ENCODE results near the gene ATIC. TPM values are rescaled to one million over a fixed set of nuclear protein-coding genes. Genes with fewer than 3 reads are reported as not detected.

The ATIC gene
- total and polyA plus RNA-seq, 2 donors (not counting 1 experiment from before 2014, with no cell fraction given): 40.3 to 92.7 TPM

DNA sequence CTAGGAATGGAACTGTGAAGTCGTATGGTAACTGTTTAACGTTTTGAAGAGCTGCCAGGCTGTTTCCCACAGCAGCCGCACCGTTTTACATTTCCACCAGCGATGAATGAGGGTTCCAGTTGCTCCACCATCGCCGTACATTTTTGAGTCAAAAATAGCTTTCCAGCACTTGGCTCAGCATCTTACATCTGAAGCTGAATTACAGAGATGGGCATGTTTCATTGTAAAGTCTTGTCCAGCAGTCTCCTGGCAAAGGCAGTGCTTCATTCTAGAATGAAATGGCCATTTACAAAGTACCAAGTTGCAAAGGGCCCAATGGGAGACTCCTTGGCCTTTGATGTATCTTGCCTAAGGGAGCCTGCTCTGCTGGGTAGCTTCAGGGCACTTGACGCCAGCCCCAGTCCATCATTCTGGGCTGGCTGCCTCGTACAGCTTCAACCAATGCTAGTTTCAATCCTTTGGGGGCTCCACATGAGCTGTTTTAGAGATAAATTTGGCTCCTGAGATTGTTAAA, 45.1 kb downstream of the ATIC start:
- Histone ChIP-seq H4K20me1 (ENCODE audit: control insufficient read depth, extremely low read depth, insufficient read depth, low read length) (no peaks in the 10 kb centered on the region), H3K9ac (ENCODE audit: insufficient read depth, low read length) (no peak overlapping the region), H2AFZ (ENCODE audit: low read length) (no peak overlapping the region), H3K4me3 (replicated peaks in 1 of 4; ENCODE audit: control extremely low read depth in 1 of 4, insufficient read depth in 1 of 4, low read depth in 3 of 4, low read length in 4 of 4) (no peak overlapping the region), H3K9me3 (ENCODE audit: control insufficient read depth, insufficient read depth, low read depth, low read length) (no peaks in the 10 kb centered on the region), H3K4me2 (ENCODE audit: extremely low read depth, insufficient read depth, low read length) (no peak overlapping the region), H3K4me1 (ENCODE audit: control insufficient read depth, extremely low read depth, insufficient read depth, low read length) (no peaks in the 10 kb centered on the region), H3K27me3 (ENCODE audit: control insufficient read depth, insufficient read depth, low read length) (no peaks in the 10 kb centered on the region), H3K36me3 (ENCODE audit: control insufficient read depth, insufficient read depth, low read length) (peaks cover 10% of the 10 kb centered on the region), H3K79me2 (ENCODE audit: control insufficient read depth, insufficient read depth, low read length) (no peaks in the 10 kb centered on the region), H3K27ac (ENCODE audit: insufficient read depth, low read length) (no peak overlapping the region)
- TF ChIP-seq, protein P1, sequence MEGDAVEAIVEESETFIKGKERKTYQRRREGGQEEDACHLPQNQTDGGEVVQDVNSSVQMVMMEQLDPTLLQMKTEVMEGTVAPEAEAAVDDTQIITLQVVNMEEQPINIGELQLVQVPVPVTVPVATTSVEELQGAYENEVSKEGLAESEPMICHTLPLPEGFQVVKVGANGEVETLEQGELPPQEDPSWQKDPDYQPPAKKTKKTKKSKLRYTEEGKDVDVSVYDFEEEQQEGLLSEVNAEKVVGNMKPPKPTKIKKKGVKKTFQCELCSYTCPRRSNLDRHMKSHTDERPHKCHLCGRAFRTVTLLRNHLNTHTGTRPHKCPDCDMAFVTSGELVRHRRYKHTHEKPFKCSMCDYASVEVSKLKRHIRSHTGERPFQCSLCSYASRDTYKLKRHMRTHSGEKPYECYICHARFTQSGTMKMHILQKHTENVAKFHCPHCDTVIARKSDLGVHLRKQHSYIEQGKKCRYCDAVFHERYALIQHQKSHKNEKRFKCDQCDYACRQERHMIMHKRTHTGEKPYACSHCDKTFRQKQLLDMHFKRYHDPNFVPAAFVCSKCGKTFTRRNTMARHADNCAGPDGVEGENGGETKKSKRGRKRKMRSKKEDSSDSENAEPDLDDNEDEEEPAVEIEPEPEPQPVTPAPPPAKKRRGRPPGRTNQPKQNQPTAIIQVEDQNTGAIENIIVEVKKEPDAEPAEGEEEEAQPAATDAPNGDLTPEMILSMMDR (conservative IDR thresholded peaks at IDR 0.05 in 1 of 2, IDR thresholded peaks at IDR 0.05 in 1 of 2; ENCODE audit: low read depth in 1 of 2, low read length in 2 of 2): no peak
- TF ChIP-seq EZH2 (IDR thresholded peaks at IDR 0.05; ENCODE audit: low read length, missing control alignments): no peak
- DNase-seq (ENCODE audit: low read depth in 2 of 2): peak; percentile 67 to 71

DNA sequence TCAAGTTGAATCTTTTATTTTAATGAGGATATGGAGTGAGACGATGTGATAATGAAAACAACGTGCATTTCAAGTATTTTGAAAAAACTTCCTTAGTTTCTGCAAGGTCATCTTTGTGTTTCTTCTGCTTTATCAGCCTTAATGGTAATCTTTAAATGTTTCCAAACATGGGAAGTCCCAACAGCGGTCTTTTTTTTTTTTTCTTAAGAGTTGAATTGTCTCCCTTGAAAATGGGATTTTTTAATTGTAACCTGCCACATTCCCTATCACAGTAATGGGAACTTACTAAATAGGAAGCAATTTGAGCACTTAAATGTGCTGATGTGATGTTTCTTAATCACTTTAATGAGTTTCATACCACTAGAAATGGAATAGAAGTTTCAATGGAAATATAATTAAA, 45.8 kb downstream of the ATIC start:
- H2AFZ ChIP-seq (ENCODE audit: low read length): no peak overlapping the region
- no peak overlapping the region for H3K9ac ChIP-seq (ENCODE audit: insufficient read depth, low read length)
- peak in 1 of 2 donors; percentile 39 for DNase-seq (ENCODE audit: low read depth in 2 of 2)
- no peaks in the 10 kb centered on the region for H3K79me2 ChIP-seq (ENCODE audit: control insufficient read depth, insufficient read depth, low read length)
- H3K4me1 ChIP-seq (ENCODE audit: control insufficient read depth, extremely low read depth, insufficient read depth, low read length): no peaks in the 10 kb centered on the region
- H3K4me2 ChIP-seq (ENCODE audit: extremely low read depth, insufficient read depth, low read length): no peak overlapping the region
- no peak overlapping the region for H3K4me3 ChIP-seq (replicated peaks in 1 of 4; ENCODE audit: control extremely low read depth in 1 of 4, insufficient read depth in 1 of 4, low read depth in 3 of 4, low read length in 4 of 4)
- H3K9me3 ChIP-seq (ENCODE audit: control insufficient read depth, insufficient read depth, low read depth, low read length): no peaks in the 10 kb centered on the region
- H4K20me1 ChIP-seq (ENCODE audit: control insufficient read depth, extremely low read depth, insufficient read depth, low read length): no peaks in the 10 kb centered on the region
- peaks cover 14% of the 10 kb centered on the region for H3K36me3 ChIP-seq (ENCODE audit: control insufficient read depth, insufficient read depth, low read length)
- H3K27ac ChIP-seq (ENCODE audit: insufficient read depth, low read length): no peak overlapping the region
- no peaks in the 10 kb centered on the region for H3K27me3 ChIP-seq (ENCODE audit: control insufficient read depth, insufficient read depth, low read length)
- TF ChIP-seq EZH2 (IDR thresholded peaks at IDR 0.05; ENCODE audit: low read length, missing control alignments): no peak
- TF ChIP-seq, protein P1 (conservative IDR thresholded peaks at IDR 0.05 in 1 of 2, IDR thresholded peaks at IDR 0.05 in 1 of 2; ENCODE audit: low read depth in 1 of 2, low read length in 2 of 2): no peak

DNA sequence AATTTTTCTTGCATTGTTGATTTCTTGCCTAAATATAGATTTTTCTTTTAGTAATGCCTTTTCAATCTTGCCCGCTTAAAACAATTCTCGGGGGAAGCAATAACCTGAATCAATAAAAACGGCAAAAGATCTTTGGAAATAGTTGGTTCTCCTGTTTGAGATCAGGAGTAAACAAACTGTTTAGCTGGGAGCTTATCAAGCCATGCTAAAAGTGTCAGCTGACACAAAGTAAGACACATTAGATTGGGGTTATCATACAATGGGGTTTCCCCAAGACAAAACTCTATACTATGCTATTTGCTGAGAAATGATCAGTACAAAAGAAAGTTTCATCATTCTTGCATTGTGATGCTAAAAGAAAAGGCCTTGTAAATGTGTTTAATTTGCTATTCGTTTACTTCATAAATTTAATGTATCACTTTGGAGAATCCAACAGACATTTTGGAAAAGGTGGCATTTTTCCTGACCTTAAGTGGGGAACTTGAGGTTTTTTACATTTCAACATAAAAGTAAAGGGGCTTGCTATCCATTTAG, 46.5 kb downstream of the ATIC start:
- Histone ChIP-seq H4K20me1 (ENCODE audit: control insufficient read depth, extremely low read depth, insufficient read depth, low read length) (no peaks in the 10 kb centered on the region), H3K27me3 (ENCODE audit: control insufficient read depth, insufficient read depth, low read length) (no peaks in the 10 kb centered on the region), H3K9ac (ENCODE audit: insufficient read depth, low read length) (no peak overlapping the region), H3K4me1 (ENCODE audit: control insufficient read depth, extremely low read depth, insufficient read depth, low read length) (no peaks in the 10 kb centered on the region), H3K4me2 (ENCODE audit: extremely low read depth, insufficient read depth, low read length) (no peak overlapping the region), H3K27ac (ENCODE audit: insufficient read depth, low read length) (no peak overlapping the region), H2AFZ (ENCODE audit: low read length) (no peak overlapping the region), H3K36me3 (ENCODE audit: control insufficient read depth, insufficient read depth, low read length) (peaks cover 19% of the 10 kb centered on the region), H3K9me3 (ENCODE audit: control insufficient read depth, insufficient read depth, low read depth, low read length) (no peaks in the 10 kb centered on the region), H3K79me2 (ENCODE audit: control insufficient read depth, insufficient read depth, low read length) (no peaks in the 10 kb centered on the region), H3K4me3 (replicated peaks in 1 of 4; ENCODE audit: control extremely low read depth in 1 of 4, insufficient read depth in 1 of 4, low read depth in 3 of 4, low read length in 4 of 4) (no peak overlapping the region)
- TF ChIP-seq, protein P1 (conservative IDR thresholded peaks at IDR 0.05 in 1 of 2, IDR thresholded peaks at IDR 0.05 in 1 of 2; ENCODE audit: low read depth in 1 of 2, low read length in 2 of 2): no peak
- TF ChIP-seq EZH2 (IDR thresholded peaks at IDR 0.05; ENCODE audit: low read length, missing control alignments): no peak
- DNase-seq (ENCODE audit: low read depth in 2 of 2): no peak
